ENCODE measurements around the gene CELA1. TPM values are rescaled to one million over a fixed set of nuclear protein-coding genes. Genes with fewer than 3 reads are reported as not detected.

CELA1 gene
- total RNA-seq, 4 donors from 2014 or later = not detected

DNA sequence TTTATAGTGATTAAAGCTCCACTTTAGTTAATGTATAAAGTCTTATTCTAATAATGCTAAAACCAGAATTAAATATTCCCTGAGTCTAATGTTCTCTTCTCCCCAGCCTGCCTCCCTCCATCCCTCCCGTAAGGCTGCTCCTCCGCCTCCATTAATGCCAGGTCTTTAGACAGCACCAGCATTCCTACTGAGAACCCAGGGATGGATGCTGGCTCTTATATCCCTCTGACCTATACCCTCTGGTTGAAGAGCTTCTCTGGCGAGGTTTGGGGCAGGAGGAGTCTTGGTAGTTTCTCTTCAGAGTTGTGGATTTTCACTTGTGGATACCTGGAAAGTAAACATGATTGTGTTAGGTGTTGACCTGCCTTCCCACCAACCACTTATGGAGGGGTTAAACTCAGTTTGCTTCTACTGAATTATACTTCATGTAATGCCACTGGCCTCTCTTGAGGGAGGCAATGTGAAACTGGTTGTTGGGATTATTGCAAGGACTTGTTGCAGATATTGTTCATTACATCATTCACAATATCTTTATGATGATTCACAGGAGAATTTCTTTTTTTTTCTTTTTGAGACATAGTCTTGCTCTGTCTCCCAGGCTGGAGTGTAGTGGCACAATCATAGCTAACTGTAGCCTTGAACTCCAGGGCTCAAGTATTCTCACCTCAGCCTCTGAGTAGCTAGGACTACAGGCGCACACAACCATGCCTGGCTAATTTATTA, 65.1 kb downstream of the CELA1 start:
- intact Hi-C loops (cut with DNase I; ENCODE audit: low total_unique reads) (no loop called here), in situ Hi-C loops (cut with MboI; ENCODE audit: low pct_ligation_motif_present in 1 of 4, low pct_unique_long_range_greater_than_20kb in 1 of 4, low sequenced_read_pairs in 3 of 4) (no loop called here)
- H3K4me3 ChIP-seq = no peak overlapping the region
- 89% methylated on average over 4 of the region's 4 CpGs; no CpG with 5 or more reads in 1 of the 2 donors for WGBS, 2 donors (ENCODE audit: low coverage in 1 of 2)
- no peaks in the 10 kb centered on the region for H3K36me3 ChIP-seq
- no peak overlapping the region for H3K27ac ChIP-seq
- DNase-seq = no peak
- no peak for TF ChIP-seq POLR2AphosphoS5 (IDR thresholded peaks at IDR 0.05)
- TF ChIP-seq, protein P1, sequence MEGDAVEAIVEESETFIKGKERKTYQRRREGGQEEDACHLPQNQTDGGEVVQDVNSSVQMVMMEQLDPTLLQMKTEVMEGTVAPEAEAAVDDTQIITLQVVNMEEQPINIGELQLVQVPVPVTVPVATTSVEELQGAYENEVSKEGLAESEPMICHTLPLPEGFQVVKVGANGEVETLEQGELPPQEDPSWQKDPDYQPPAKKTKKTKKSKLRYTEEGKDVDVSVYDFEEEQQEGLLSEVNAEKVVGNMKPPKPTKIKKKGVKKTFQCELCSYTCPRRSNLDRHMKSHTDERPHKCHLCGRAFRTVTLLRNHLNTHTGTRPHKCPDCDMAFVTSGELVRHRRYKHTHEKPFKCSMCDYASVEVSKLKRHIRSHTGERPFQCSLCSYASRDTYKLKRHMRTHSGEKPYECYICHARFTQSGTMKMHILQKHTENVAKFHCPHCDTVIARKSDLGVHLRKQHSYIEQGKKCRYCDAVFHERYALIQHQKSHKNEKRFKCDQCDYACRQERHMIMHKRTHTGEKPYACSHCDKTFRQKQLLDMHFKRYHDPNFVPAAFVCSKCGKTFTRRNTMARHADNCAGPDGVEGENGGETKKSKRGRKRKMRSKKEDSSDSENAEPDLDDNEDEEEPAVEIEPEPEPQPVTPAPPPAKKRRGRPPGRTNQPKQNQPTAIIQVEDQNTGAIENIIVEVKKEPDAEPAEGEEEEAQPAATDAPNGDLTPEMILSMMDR (IDR thresholded peaks at IDR 0.05) = no peak
- no peaks in the 10 kb centered on the region for H3K27me3 ChIP-seq
- no peaks in the 10 kb centered on the region for H3K9me3 ChIP-seq
- H3K4me1 ChIP-seq = no peaks in the 10 kb centered on the region

Other genes starting within 250 kb of the CELA1 start
- gene TFCP2, start 173.5 kb downstream of the CELA1 start, total RNA-seq = 10 to 100 TPM; 13.5 to 20.5 (median 15.4) TPM
- gene POU6F1, start 128.6 kb downstream of the CELA1 start, total RNA-seq = 1 to 10 TPM; 3.7 to 6.5 (median 6.1) TPM
- 100 to 1,000 TPM; 106 to 429 (median 233) TPM for gene DAZAP2, start 107.9 kb downstream of the CELA1 start, total RNA-seq
- gene SMAGP, start 76.3 kb downstream of the CELA1 start, total RNA-seq = 100 to 1,000 TPM in 2 of 4 donors, 10 to 100 TPM in 2; 29.5 to 144 (median 104) TPM
- 10 to 100 TPM in 2 of 4 donors, 1 to 10 TPM in 2; 4.0 to 28.8 (median 9.0) TPM for gene BIN2, start 22.5 kb downstream of the CELA1 start, total RNA-seq
- 10 to 100 TPM; 17.5 to 52.7 (median 26.8) TPM for gene GALNT6, start 44.7 kb upstream of the CELA1 start, total RNA-seq
- gene SLC4A8, start 78.2 kb upstream of the CELA1 start, total RNA-seq = 1 to 10 TPM in 2 of 4 donors, under 1 TPM in 1, not detected in 1; 0.64 to 2.2 (median 1.1) TPM
- gene SCN8A, start 244.6 kb upstream of the CELA1 start, total RNA-seq = 1 to 10 TPM in 3 of 4 donors, under 1 TPM in 1; 0.37 to 6.8 (median 3.2) TPM

All from transverse colon (tissue), 4 donors.